Stomach smooth muscle (tissue), 2 donors: ENCODE results near the gene ATRNL1.

ENCODE experiments used
- H3K27ac ChIP-seq: one replicate; pipeline ENCODE4 v1.7.0; 2013; ENCODE audit warnings: mild to moderate bottlenecking, low read length, inconsistent platforms
- H3K27me3 ChIP-seq, 2 donors: one replicate each; pipeline ENCODE4 v1.7.0; 2013; ENCODE audit warnings: low read length in 2 of 2; ENCODE audit not compliant: insufficient read depth in 2 of 2, control insufficient read depth in 1 of 2
- H3K36me3 ChIP-seq, 2 donors: one replicate each; pipeline ENCODE4 v1.7.0; 2013; ENCODE audit warnings: low read length in 2 of 2; ENCODE audit not compliant: control insufficient read depth in 2 of 2, insufficient read depth in 2 of 2
- H3K4me1 ChIP-seq: one replicate; pipeline ENCODE4 v1.7.0; 2013; ENCODE audit warnings: low read length; ENCODE audit not compliant: control insufficient read depth, insufficient read depth
- H3K4me3 ChIP-seq, 2 donors: one replicate each; pipeline ENCODE4 v1.7.0; 2013; ENCODE audit warnings: low read length in 2 of 2
- H3K9ac ChIP-seq, 2 donors: one replicate each; pipeline ENCODE4 v1.7.0; 2013; ENCODE audit warnings: low read length in 2 of 2, mild to moderate bottlenecking in 1 of 2
- H3K9me3 ChIP-seq, 2 donors: one replicate each; pipeline ENCODE4 v1.7.0; 2013; ENCODE audit warnings: low read length in 2 of 2; ENCODE audit not compliant: control insufficient read depth in 2 of 2
- donor health status: healthy.
- donor health status: Pancreatic carcinoma.

Gene ATRNL1

GRCh38 chr10:115915429-115915828 lies 822.3 kb downstream of the ATRNL1 start:
- H3K36me3 ChIP-seq: no peaks in the 10 kb centered on the region
- no peaks in the 10 kb centered on the region for H3K27me3 ChIP-seq
- no peaks in the 10 kb centered on the region for H3K9me3 ChIP-seq
- H3K9ac ChIP-seq: no peak overlapping the region
- H3K27ac ChIP-seq: no peak overlapping the region
- no peaks in the 10 kb centered on the region for H3K4me1 ChIP-seq
- no peak overlapping the region for H3K4me3 ChIP-seq

DNA sequence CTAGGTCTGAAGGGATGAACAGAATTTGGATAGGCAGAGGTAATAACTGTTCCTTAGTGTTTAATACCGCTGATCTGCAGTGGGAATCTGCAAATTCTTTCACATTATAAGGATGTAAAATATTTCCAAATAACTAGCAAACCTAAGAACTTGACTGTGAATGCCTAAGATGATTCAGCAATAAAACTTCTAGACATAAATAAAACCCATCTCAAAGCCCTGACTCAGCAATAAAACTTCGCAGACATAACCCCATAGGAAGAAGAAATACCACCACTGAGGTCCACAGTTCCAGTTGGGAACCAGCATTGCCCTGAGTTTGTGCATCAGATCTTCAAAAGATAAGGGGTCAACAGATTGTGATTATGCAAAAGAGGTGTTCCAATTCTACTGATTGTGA lies 825.6 kb downstream of the ATRNL1 start:
- no peak overlapping the region for H3K27ac ChIP-seq
- no peak overlapping the region for H3K4me3 ChIP-seq

DNA sequence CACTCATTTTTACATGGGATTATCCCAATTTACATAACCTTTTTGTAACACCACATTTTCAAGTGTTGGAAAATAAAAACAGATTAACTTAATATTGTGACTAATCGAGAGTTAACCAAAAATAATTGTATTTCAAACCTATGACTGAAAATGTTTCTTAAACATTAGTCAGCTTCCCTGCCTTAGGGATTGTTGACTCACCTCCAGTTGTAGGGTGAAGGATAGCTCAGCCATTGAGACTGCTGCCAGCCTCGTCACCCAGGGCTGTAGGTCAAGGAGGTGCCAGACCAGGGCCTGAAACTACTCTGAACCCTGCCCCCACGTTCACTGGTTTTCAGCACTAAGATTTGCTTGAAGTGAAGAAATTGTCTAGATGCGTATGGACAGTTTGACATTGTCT lies 828.6 kb downstream of the ATRNL1 start:
- Histone ChIP-seq H3K4me3 (no peak overlapping the region), H3K9me3 (no peaks in the 10 kb centered on the region), H3K36me3 (no peaks in the 10 kb centered on the region), H3K27ac (no peak overlapping the region), H3K27me3 (no peaks in the 10 kb centered on the region), H3K9ac (no peak overlapping the region), H3K4me1 (no peaks in the 10 kb centered on the region)

More for the DNA sequence above, 825.6 kb downstream of the ATRNL1 start:
- Histone ChIP-seq H3K27me3 (no peaks in the 10 kb centered on the region), H3K36me3 (no peaks in the 10 kb centered on the region), H3K4me1 (no peaks in the 10 kb centered on the region), H3K9me3 (no peaks in the 10 kb centered on the region), H3K9ac (no peak overlapping the region)

GRCh38 chr10:115931309-115931708 lies 838.1 kb downstream of the ATRNL1 start:
- no peak overlapping the region for H3K4me3 ChIP-seq
- no peak overlapping the region for H3K9ac ChIP-seq

GRCh38 chr10:115932099-115932498 lies 838.9 kb downstream of the ATRNL1 start:
- Histone ChIP-seq H3K4me1 (no peaks in the 10 kb centered on the region), H3K36me3 (no peaks in the 10 kb centered on the region), H3K27me3 (no peaks in the 10 kb centered on the region), H3K9me3 (no peaks in the 10 kb centered on the region), H3K27ac (no peak overlapping the region), H3K9ac (no peak overlapping the region), H3K4me3 (no peak overlapping the region)

More at GRCh38 chr10:115931309-115931708, 838.1 kb downstream of the ATRNL1 start:
- no peaks in the 10 kb centered on the region for H3K36me3 ChIP-seq
- no peaks in the 10 kb centered on the region for H3K4me1 ChIP-seq
- no peaks in the 10 kb centered on the region for H3K27me3 ChIP-seq
- H3K9me3 ChIP-seq: no peaks in the 10 kb centered on the region
- no peak overlapping the region for H3K27ac ChIP-seq

- Histone ChIP-seq H3K36me3 (no peaks in the 10 kb centered on the region), H3K27me3 (no peaks in the 10 kb centered on the region), H3K9me3 (no peaks in the 10 kb centered on the region), H3K27ac (no peak overlapping the region), H3K4me3 (no peak overlapping the region), H3K9ac (no peak overlapping the region), H3K4me1 (no peaks in the 10 kb centered on the region)
Observed at GRCh38 chr10:115933098-115933497, 839.9 kb downstream of the ATRNL1 start.

GRCh38 chr10:115935731-115936130 lies 842.6 kb downstream of the ATRNL1 start:
- Histone ChIP-seq H3K27me3 (no peaks in the 10 kb centered on the region), H3K4me1 (no peaks in the 10 kb centered on the region), H3K9ac (no peak overlapping the region), H3K36me3 (no peaks in the 10 kb centered on the region), H3K4me3 (no peak overlapping the region), H3K27ac (no peak overlapping the region), H3K9me3 (no peaks in the 10 kb centered on the region)

GRCh38 chr10:115936926-115937767 lies 844.0 kb downstream of the ATRNL1 start:
- Histone ChIP-seq H3K4me1 (no peaks in the 10 kb centered on the region), H3K9ac (no peak overlapping the region), H3K27ac (no peak overlapping the region), H3K27me3 (no peaks in the 10 kb centered on the region), H3K36me3 (no peaks in the 10 kb centered on the region), H3K9me3 (no peaks in the 10 kb centered on the region), H3K4me3 (no peak overlapping the region)

GRCh38 chr10:115937768-115938056 lies 844.5 kb downstream of the ATRNL1 start:
- Histone ChIP-seq H3K9me3 (no peaks in the 10 kb centered on the region), H3K4me1 (no peaks in the 10 kb centered on the region)

DNA sequence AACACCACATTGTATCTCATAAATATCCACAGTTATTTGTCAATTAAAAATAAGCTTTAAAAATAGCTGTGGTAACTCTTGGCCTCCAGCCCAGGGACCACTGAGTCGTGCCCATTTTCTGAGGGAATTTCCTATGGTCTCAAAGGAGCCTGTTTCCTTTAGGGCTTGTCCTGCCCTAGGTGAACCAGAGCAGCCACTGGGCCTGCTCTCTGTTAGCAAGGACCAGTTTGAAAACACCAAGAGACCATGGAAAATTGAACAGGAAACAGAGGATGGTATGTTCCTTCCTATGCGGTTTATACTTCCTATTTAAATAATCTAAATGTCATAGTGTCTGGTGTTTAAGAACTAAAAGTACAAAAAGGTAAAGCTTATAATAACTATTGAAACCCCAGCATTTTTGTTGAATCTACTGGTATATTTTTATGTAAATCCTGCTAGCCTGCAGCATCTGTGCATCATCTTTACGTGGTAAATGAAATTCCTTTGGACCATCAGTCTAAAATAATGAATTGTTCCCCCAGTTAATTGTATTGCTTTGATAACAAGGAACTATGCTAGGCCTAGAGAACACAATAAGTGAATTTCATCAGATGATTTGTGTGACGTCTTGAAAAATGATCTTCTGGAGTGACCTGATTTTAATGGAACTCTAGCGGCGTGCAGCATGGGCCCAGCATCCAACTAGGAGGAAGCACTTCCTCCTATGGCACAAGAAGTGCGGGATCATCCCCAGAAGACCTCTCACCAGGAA lies 846.1 kb downstream of the ATRNL1 start:
- Histone ChIP-seq H3K4me3 (no peak overlapping the region), H3K36me3 (no peaks in the 10 kb centered on the region), H3K9ac (no peak overlapping the region), H3K9me3 (no peaks in the 10 kb centered on the region), H3K27me3 (no peaks in the 10 kb centered on the region), H3K27ac (no peak overlapping the region), H3K4me1 (no peaks in the 10 kb centered on the region)

More at GRCh38 chr10:115937768-115938056, 844.5 kb downstream of the ATRNL1 start:
- no peaks in the 10 kb centered on the region for H3K36me3 ChIP-seq
- H3K9ac ChIP-seq: no peak overlapping the region
- no peak overlapping the region for H3K4me3 ChIP-seq
- H3K27me3 ChIP-seq: no peaks in the 10 kb centered on the region
- H3K27ac ChIP-seq: no peak overlapping the region

- no peaks in the 10 kb centered on the region for H3K9me3 ChIP-seq
- H3K27me3 ChIP-seq: no peaks in the 10 kb centered on the region
- H3K9ac ChIP-seq: no peak overlapping the region
- H3K27ac ChIP-seq: no peak overlapping the region
- H3K36me3 ChIP-seq: no peaks in the 10 kb centered on the region
- H3K4me1 ChIP-seq: no peaks in the 10 kb centered on the region
- no peak overlapping the region for H3K4me3 ChIP-seq
Observed at GRCh38 chr10:115941361-115941771, 848.2 kb downstream of the ATRNL1 start.
